ENCODE measurements around the gene AP1G2.
A peak's percentile ranks its signal among the peaks of the same experiment; 100 is the strongest.

The AP1G2 gene

DNA sequence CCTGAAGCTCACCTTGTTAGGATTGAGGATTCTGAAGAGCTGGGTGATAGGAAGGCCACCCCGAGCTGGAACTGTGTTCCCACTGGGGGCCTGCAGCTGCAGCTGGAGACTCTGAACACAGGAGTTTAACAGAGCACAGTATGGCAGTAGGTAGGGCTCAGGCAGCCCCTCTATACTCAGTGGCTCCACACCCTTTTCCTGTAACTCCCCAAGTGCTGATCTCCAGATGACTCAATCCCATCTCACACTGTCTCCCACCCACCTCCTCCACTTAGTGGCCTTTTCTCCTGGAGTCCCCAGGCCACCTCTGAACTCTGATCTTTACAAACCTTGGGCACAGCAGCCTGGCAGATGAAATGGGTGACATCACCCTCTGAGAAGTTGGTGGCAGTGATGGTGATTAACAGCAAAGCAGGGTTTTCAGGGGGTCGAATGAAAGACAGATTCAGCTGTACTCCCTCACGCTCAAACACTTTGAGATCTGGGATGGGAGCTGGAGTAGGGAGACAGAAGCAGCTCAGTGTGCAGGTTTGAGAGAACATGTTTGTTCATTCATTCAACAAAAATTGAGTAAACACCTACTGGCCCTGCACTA, 7.6 kb downstream of the AP1G2 start:
- no peak for DNase-seq (ENCODE audit: extremely low read depth, low read depth)
- TF ChIP-seq, protein P1, sequence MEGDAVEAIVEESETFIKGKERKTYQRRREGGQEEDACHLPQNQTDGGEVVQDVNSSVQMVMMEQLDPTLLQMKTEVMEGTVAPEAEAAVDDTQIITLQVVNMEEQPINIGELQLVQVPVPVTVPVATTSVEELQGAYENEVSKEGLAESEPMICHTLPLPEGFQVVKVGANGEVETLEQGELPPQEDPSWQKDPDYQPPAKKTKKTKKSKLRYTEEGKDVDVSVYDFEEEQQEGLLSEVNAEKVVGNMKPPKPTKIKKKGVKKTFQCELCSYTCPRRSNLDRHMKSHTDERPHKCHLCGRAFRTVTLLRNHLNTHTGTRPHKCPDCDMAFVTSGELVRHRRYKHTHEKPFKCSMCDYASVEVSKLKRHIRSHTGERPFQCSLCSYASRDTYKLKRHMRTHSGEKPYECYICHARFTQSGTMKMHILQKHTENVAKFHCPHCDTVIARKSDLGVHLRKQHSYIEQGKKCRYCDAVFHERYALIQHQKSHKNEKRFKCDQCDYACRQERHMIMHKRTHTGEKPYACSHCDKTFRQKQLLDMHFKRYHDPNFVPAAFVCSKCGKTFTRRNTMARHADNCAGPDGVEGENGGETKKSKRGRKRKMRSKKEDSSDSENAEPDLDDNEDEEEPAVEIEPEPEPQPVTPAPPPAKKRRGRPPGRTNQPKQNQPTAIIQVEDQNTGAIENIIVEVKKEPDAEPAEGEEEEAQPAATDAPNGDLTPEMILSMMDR (IDR thresholded peaks at IDR 0.05; ENCODE audit: low read depth, low read length, missing control alignments), result no peak
- no peak overlapping the region for H3K4me3 ChIP-seq (replicated peaks; ENCODE audit: low read depth, low read length)

DNA sequence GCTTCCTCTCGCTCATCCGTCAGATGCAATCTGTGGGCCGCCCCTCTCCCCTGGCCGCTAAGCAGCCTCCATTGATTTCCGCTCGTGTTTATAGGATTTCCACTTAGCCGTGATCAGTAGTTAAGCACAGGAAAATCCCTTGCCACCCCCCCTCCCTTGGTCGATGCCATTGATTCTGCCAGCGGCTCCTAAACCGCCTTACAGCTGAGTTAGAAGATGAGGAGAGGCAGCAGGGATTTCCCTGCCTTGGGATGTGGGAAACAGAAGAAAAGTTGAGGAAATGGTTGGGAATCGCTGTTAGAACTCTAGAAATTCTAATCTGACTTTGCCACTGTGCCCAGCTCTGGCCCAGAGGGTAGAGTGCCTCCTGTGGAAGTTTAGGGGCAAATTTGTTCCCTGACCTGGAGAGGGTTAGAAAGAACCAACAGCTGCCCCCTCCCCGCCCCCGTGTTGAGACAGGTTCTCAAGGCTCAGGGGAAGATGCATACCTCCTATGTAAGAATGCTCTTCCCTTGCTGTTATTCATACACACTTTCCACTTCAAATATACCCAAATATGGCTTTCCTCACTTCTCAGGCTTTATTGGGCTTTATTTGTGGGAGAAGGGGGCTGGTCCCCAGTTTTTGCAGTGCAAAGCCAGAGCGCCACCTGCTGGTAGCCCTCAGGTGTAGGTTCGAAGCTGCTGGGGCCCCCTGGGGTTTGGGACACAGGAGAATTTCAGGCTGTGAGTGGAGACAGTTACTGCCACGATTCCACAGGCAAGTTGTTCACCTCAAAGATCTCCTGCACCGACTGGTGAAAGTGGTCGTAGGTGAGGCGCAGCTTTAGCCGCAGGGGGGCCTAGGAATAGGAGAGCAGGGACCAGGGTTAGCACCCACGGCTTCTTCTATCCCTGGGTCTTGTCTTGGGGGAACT, 8.3 kb downstream of the AP1G2 start:
- no peak overlapping the region for H3K4me3 ChIP-seq (replicated peaks; ENCODE audit: low read depth, low read length)
- TF ChIP-seq, protein P1 (IDR thresholded peaks at IDR 0.05; ENCODE audit: low read depth, low read length, missing control alignments), result peak; percentile 99
- DNase-seq (ENCODE audit: extremely low read depth, low read depth), result no peak

DNA sequence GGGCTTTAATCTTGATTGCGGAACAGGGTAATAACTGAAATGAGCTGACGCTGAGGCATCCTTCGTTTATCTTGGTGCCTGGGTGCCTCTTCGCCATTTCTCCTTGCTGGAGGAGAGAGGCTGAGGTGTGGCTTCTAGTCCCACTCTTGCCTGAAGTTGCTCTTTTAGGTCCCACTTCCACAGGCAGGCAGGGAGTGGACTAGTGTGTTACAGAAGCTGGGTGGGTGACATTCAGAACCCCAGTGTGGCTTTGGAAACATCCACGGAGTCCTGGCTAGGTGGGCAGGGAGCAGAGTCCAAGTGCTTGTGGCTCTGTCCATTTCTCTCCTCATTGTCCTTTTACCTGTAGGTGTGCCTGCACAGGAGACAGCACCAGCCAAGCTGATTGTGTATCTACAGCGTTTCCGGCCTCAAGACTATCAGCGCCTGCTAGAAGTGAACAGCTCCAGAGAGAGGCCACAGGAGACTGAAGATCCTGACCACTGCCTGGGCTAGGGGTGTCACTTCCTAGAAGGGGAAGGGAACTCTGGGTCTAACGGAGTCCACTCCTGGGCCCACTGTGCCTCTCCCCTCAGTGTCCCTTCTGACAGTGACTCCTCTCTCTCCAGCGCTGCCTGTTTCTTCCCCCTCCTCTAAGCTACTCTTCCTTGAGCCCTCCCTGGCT, 9.1 kb downstream of the AP1G2 start:
- TF ChIP-seq, protein P1 (IDR thresholded peaks at IDR 0.05; ENCODE audit: low read depth, low read length, missing control alignments), result no peak
- DNase-seq (ENCODE audit: extremely low read depth, low read depth), result no peak
- no peak overlapping the region for H3K4me3 ChIP-seq (replicated peaks; ENCODE audit: low read depth, low read length)

DNA sequence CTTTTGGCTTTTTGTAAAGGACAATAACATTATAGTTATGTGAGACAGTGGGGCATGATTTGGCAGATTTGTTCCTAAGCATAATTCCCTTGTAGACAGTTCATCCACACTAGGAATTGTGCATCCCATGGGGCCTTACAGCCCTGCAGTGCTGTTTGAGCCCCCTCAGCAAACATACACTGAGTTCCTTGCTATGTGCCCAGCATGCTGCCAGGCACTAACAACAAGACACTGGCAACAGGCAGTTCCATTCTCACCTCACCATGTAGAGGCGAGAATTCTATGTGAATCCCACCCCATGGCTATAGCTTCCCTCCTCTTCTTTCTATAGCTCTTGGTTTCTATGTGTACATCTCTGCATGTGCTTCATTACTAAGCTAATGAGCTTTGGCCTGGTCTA, 9.6 kb downstream of the AP1G2 start:
- DNase-seq (ENCODE audit: extremely low read depth, low read depth), result no peak
- TF ChIP-seq, protein P1 (IDR thresholded peaks at IDR 0.05; ENCODE audit: low read depth, low read length, missing control alignments), result no peak
- no peak overlapping the region; the same call in 1 of the 2 replicates for H3K4me3 ChIP-seq (replicated peaks; ENCODE audit: low read depth, low read length)

DNA sequence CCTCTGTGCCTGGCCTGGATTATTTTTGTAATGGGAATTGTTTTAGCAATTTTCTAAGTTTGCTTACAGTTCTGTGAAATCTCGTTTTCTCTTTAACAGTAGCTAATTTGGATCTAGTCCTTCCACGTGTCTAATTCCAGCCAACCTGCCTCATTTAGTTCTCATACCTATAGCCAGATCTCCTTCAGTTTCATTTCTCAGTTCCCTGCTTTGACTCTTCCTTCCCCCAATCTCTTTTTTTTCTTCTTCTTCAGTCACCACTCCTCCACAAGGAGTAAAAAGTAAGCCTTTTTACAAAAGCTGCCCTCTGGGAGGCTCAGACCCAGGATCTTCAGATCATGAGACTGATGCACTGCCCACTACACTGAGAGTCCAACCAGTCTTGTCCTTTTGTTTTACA, 10.1 kb downstream of the AP1G2 start:
- TF ChIP-seq, protein P1 (IDR thresholded peaks at IDR 0.05; ENCODE audit: low read depth, low read length, missing control alignments), result no peak
- H3K4me3 ChIP-seq (replicated peaks; ENCODE audit: low read depth, low read length), result peak overlapping the region; percentile 49
- DNase-seq (ENCODE audit: extremely low read depth, low read depth), result no peak

DNA sequence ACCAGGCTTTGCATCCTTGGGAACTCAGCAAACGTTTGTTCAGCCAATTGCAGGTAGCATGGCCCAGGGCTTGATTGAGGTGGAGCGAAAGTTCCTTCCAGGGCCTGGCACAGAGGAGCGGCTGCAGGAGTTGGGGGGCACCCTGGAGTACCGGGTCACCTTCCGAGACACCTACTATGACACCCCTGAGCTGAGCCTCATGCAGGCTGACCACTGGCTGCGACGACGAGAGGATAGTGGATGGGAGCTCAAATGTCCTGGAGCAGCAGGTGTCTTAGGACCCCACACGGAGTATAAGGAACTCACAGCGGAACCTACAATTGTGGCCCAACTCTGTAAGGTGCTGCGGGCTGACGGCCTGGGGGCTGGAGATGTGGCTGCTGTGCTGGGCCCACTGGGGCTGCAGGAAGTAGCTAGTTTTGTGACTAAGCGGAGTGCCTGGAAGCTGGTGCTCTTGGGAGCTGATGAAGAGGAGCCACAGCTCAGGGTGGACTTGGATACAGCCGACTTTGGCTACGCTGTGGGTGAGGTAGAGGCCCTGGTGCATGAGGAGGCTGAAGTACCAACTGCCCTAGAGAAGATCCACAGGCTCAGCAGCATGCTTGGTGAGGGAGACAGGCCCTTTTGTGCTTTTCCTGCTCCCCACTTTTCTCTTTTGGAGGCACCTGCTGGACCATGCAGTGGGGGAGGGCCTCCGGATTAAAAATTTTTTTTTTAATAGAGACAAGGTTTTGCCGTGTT, 10.7 kb downstream of the AP1G2 start:
- DNase-seq (ENCODE audit: extremely low read depth, low read depth), result no peak
- H3K4me3 ChIP-seq (replicated peaks; ENCODE audit: low read depth, low read length), result peak overlapping the region; percentile 49
- TF ChIP-seq, protein P1 (IDR thresholded peaks at IDR 0.05; ENCODE audit: low read depth, low read length, missing control alignments), result no peak
